Erythroblast (primary cell): ENCODE measurements around the gene PHKA1.
"Not testable (repeated sequence)": the region's sequence is repeated elsewhere in the genome, so short reads cannot be mapped to it uniquely, and the experiment has no call there.

Experiments used
- GATA1 ChIP-seq: IDR thresholded peaks from 2 replicates; pipeline ENCODE4 v1.6.1; 2011; ENCODE audit warnings: low read depth, mild to moderate bottlenecking, control low read depth, low read length, moderate library complexity
- POLR2A ChIP-seq: IDR thresholded peaks from 2 replicates; pipeline ENCODE4 v1.6.1; 2011; ENCODE audit warnings: mild to moderate bottlenecking, low read length

DNA sequence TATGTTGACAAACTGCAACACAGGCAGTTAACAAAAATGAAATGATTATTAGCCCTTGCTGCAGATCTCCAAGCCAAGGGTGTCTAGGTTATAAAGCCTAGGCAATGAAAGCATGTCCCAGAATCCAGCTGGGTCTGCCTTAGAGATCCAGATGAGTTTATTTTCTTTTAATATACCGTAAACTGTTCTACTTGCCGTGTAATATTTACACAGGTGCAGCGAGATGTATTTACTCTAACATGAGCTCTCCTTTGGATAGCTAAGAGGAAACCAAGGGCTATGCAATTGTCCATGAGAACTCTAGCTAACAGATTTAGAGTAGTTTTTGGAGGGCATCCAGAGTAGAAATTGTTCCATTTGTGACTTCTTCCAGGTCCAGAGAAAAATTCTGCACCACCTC is 34.4 kb upstream of the PHKA1 start:
- not testable (repeated sequence) for TF ChIP-seq POLR2A, GATA1
